Measurements from ENCODE around the gene CPEB4.

DNA sequence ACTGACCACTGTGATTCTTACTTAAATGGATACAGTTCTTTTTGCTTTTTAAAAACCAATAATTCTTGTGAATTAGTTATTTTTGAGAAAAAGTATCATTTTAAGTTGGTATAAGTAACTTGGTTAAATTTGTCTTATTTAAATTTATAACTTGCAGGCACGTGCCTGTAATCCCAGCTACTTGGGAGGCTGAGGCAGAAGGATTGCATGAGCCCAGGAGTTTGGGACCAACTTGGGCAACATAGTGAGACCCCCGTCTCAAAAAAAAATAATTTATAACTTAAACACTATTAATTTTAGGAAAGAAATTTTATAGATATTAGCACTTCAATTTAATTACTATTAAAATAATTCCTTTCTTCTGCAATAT, 5.0 kb downstream of the CPEB4 start:
- TF ChIP-seq EZH2 (IDR thresholded peaks at IDR 0.05) = no peak
- TF ChIP-seq POLR2AphosphoS5 (IDR thresholded peaks at IDR 0.05; ENCODE audit: borderline replicate concordance, low read depth, low read length) = no peak
- no peak for TF ChIP-seq FOXP2 (optimal IDR thresholded peaks at IDR 0.05; ENCODE audit: control extremely low read depth, extremely low read length, insufficient read depth)
